ENCODE data around the gene POU2AF1.
"Not testable (repeated sequence)": the region's sequence is repeated elsewhere in the genome, so short reads cannot be mapped to it uniquely, and the experiment has no call there.

The POU2AF1 gene

GRCh38 chr11:111344032-111344431 is 35.0 kb downstream of the POU2AF1 start:
- DNase-seq (ENCODE audit: low read depth), result no peak

GRCh38 chr11:111342329-111342728 is 36.7 kb downstream of the POU2AF1 start:
- no peak for DNase-seq (ENCODE audit: low read depth)

GRCh38 chr11:111339758-111340388 is 39.2 kb downstream of the POU2AF1 start:
- no peak for DNase-seq (ENCODE audit: low read depth)

GRCh38 chr11:111336582-111337256 is 42.4 kb downstream of the POU2AF1 start:
- DNase-seq (ENCODE audit: low read depth), result no peak

- DNase-seq (ENCODE audit: low read depth), result no peak
Measured at GRCh38 chr11:111336062-111336461, 43.0 kb downstream of the POU2AF1 start.

GRCh38 chr11:111335549-111335948 is 43.5 kb downstream of the POU2AF1 start:
- no peak for DNase-seq (ENCODE audit: low read depth)

GRCh38 chr11:111334532-111335502 is 44.3 kb downstream of the POU2AF1 start:
- no peak for DNase-seq (ENCODE audit: low read depth)

- no peak for DNase-seq (ENCODE audit: low read depth)
Measured at GRCh38 chr11:111331711-111332479, 47.2 kb downstream of the POU2AF1 start.

GRCh38 chr11:111330234-111330893 is 48.7 kb downstream of the POU2AF1 start:
- DNase-seq (ENCODE audit: low read depth), result no peak

GRCh38 chr11:111329306-111330204 is 49.5 kb downstream of the POU2AF1 start:
- no peak for DNase-seq (ENCODE audit: low read depth)

- no peak for DNase-seq (ENCODE audit: low read depth)
Measured at GRCh38 chr11:111327908-111328624, 51.0 kb downstream of the POU2AF1 start.

- DNase-seq (ENCODE audit: low read depth), result no peak
Measured at GRCh38 chr11:111326824-111327223, 52.3 kb downstream of the POU2AF1 start.

- no peak for DNase-seq (ENCODE audit: low read depth)
Measured at GRCh38 chr11:111325259-111325658, 53.8 kb downstream of the POU2AF1 start.

- no peak for DNase-seq (ENCODE audit: low read depth)
Measured at GRCh38 chr11:111324277-111324720, 54.8 kb downstream of the POU2AF1 start.

- DNase-seq (ENCODE audit: low read depth), result no peak
Measured at GRCh38 chr11:111322534-111322933, 56.5 kb downstream of the POU2AF1 start.

GRCh38 chr11:111320728-111321568 is 58.1 kb downstream of the POU2AF1 start:
- DNase-seq (ENCODE audit: low read depth), result no peak

GRCh38 chr11:111320199-111320598 is 58.9 kb downstream of the POU2AF1 start:
- DNase-seq (ENCODE audit: low read depth), result not testable (repeated sequence)

- DNase-seq (ENCODE audit: low read depth), result no peak
Measured at GRCh38 chr11:111319296-111319695, 59.8 kb downstream of the POU2AF1 start.

Measured in T follicular helper cell (primary cell).